Uterus (tissue), 4 donors: ENCODE measurements around the gene RNASET2. TPM values are rescaled to one million over a fixed set of nuclear protein-coding genes. Genes with fewer than 3 reads are reported as not detected.

ENCODE experiments used
- DNase-seq, 2 donors: peaks; one replicate each; pipeline ENCODE4 v3.0.0-alpha.2; 2019 to 2020
- H3K27ac ChIP-seq, 2 donors: fragments of 200-600 bp; sonication (generic); 1 replicate in 1 of 2; 2 replicates in 1 of 2; pipeline ENCODE4 v1.5.1; 2016 to 2018
- H3K27me3 ChIP-seq, 2 donors: fragments of 200-600 bp; sonication (generic); one replicate each; pipeline ENCODE4 v1.5.1; 2018 to 2019; ENCODE audit warnings: control low read depth in 1 of 2
- H3K36me3 ChIP-seq, 2 donors: fragments of 200-600 bp; sonication (generic); one replicate each; pipeline ENCODE4 v1.5.1; 2019; ENCODE audit warnings: control low read depth in 1 of 2
- H3K4me1 ChIP-seq, 2 donors: fragments of 200-600 bp; sonication (generic); one replicate each; pipeline ENCODE4 v1.5.1; 2018 to 2019; ENCODE audit warnings: control low read depth in 1 of 2
- H3K4me3 ChIP-seq, 2 donors: fragments of 200-600 bp; sonication (generic); 1 replicate in 1 of 2; 2 replicates in 1 of 2; pipeline ENCODE4 v1.5.1; 2018 to 2019; ENCODE audit warnings: mild to moderate bottlenecking in 1 of 2
- H3K9me3 ChIP-seq, 2 donors: fragments of 200-600 bp; sonication (generic); one replicate each; pipeline ENCODE4 v1.5.1; 2019; ENCODE audit warnings: control low read depth in 1 of 2
- POLR2A ChIP-seq, 2 donors: fragments of 450-650 bp; IDR thresholded peaks; one replicate each; pipeline ENCODE4 v1.6.1; 2016; ENCODE audit warnings: antibody characterized with exemption in 2 of 2, mild to moderate bottlenecking in 1 of 2, moderate library complexity in 1 of 2
- intact Hi-C: fragments of 100-400 bp; cut with DNase I; formaldehyde crosslinking; loops from one replicate; pipeline ENCODE4 v1.15.1; 2023; ENCODE audit warnings: low total_unique reads
- total RNA-seq, 4 donors: library from RNA; depleted of rRNA in 3 of 4; stranded (reverse); fragments of >200 nt in 3 of 4; gene quantifications; one replicate each; pipeline versions ENCODE4 v1.1.0 to v1.2.4, GENCODE V29; 2014 to 2023
- TF ChIP-seq, protein P1 (sequence below), 4 experiments: fragments of 200-600 bp in 2 of 4; fragments of 450-650 bp in 2 of 4; sonication (generic) in 2 of 4; IDR thresholded peaks; one replicate each; pipeline ENCODE4 v1.5.1; 2016 to 2019; ENCODE audit warnings: antibody characterized with exemption in 4 of 4, mild to moderate bottlenecking in 2 of 4, moderate library complexity in 1 of 4
- donor health status: DM: yes; HTN: yes; CAD: no.

RNASET2 gene
- total RNA-seq, 4 donors from 2014 or later = 22.0 to 184 (median 30.3) TPM

DNA sequence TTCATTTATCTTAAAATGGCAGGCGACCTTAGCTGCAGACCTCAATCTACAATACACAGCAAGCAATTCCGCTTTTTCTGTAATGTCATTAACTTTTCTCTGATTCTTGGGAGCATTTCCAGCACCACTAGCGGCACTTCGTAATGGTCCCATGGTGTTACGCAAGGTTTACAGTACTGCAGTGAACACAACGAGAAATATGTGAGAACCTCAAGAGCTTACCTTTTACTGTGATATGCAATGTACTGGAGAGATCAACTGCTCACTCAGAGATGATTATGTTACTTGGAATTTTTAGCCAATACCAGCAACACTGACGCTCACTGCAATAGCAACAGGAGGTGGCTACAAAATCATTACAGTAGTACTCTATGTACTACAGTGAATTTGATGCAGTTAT is 40.1 kb upstream of the RNASET2 start:
- Histone ChIP-seq H3K4me1 (peaks cover 0 to 10% of the 10 kb centered on the region in 2 donors), H3K27ac (no peak overlapping the region), H3K36me3 (no peaks in the 10 kb centered on the region), H3K27me3 (no peaks in the 10 kb centered on the region), H3K9me3 (no peaks in the 10 kb centered on the region), H3K4me3 (no peak overlapping the region)
- intact Hi-C loops = no loop called here
- DNase-seq = no peak
- TF ChIP-seq POLR2A (IDR thresholded peaks at IDR 0.05) = no peak

DNA sequence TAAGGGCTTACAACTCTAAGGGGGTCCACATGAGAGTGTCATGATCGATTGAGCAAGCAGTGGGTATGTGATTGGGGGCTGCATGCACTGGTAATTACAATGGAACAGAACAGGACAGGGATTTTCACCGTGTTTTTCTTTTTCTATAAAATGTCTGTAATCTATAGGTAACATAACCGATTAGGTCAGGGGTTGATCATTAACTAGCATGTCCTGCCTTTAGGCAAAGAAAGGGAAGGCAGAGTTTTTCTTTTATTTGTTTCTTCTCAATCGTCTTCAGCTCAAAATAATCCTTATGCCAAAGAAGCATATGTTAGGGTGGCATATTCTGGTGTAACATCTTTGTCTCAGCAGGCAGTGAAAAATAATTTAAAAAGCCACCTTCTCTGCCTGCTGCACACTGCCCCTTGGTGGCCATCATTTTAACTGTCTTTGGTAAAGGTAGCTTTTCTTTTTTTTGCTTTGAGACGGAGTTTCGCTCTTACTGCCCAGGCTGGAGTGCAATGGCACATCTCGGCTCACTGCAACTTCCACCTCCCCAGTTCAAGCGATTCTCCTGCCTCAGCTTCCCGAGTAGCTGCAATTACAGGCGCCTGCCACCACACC is 33.2 kb upstream of the RNASET2 start:
- H3K27ac ChIP-seq = no peak overlapping the region
- H3K27me3 ChIP-seq = no peaks in the 10 kb centered on the region
- H3K9me3 ChIP-seq = no peaks in the 10 kb centered on the region
- H3K36me3 ChIP-seq = no peaks in the 10 kb centered on the region
- no peak overlapping the region for H3K4me3 ChIP-seq
- H3K4me1 ChIP-seq = no peaks in the 10 kb centered on the region
- intact Hi-C loops = no loop called here
- no peak for DNase-seq
- TF ChIP-seq, protein P1, sequence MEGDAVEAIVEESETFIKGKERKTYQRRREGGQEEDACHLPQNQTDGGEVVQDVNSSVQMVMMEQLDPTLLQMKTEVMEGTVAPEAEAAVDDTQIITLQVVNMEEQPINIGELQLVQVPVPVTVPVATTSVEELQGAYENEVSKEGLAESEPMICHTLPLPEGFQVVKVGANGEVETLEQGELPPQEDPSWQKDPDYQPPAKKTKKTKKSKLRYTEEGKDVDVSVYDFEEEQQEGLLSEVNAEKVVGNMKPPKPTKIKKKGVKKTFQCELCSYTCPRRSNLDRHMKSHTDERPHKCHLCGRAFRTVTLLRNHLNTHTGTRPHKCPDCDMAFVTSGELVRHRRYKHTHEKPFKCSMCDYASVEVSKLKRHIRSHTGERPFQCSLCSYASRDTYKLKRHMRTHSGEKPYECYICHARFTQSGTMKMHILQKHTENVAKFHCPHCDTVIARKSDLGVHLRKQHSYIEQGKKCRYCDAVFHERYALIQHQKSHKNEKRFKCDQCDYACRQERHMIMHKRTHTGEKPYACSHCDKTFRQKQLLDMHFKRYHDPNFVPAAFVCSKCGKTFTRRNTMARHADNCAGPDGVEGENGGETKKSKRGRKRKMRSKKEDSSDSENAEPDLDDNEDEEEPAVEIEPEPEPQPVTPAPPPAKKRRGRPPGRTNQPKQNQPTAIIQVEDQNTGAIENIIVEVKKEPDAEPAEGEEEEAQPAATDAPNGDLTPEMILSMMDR (IDR thresholded peaks at IDR 0.05) = peak in 2 of 4 experiments; percentile 21 to 30
- TF ChIP-seq POLR2A (IDR thresholded peaks at IDR 0.05) = no peak

DNA sequence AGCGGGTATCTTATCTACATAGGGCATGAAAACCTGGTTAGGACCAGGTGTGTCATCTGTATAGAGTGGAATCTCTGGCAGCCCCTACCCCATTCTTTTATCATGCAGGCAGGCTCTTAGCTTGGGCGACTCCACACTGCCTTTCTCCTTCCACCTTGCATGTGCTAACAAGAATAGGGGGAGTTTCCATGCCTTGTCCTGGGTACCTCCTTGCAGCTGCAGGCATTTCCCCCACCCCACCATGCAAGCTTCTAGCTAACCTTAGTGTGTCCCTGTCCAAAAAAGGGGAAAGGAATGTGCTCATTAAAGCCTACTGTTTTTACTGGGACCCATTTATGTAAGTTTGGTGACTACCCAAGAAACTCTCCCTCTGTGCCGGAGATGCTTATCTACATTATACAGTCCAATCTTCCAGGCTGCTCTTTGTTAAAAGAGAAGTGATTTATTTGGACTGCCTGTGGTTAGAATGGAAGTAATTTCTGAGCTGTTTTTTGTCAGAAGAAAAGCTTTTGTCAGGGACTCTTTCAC is 32.4 kb upstream of the RNASET2 start:
- H3K4me1 ChIP-seq = no peaks in the 10 kb centered on the region
- H3K27me3 ChIP-seq = no peaks in the 10 kb centered on the region
- H3K27ac ChIP-seq = no peak overlapping the region
- TF ChIP-seq, protein P1 (IDR thresholded peaks at IDR 0.05) = no peak
- no peak for TF ChIP-seq POLR2A (IDR thresholded peaks at IDR 0.05)
- no peak overlapping the region for H3K4me3 ChIP-seq
- no peak for DNase-seq
- intact Hi-C loops = no loop called here
- H3K9me3 ChIP-seq = no peaks in the 10 kb centered on the region
- no peaks in the 10 kb centered on the region for H3K36me3 ChIP-seq

DNA sequence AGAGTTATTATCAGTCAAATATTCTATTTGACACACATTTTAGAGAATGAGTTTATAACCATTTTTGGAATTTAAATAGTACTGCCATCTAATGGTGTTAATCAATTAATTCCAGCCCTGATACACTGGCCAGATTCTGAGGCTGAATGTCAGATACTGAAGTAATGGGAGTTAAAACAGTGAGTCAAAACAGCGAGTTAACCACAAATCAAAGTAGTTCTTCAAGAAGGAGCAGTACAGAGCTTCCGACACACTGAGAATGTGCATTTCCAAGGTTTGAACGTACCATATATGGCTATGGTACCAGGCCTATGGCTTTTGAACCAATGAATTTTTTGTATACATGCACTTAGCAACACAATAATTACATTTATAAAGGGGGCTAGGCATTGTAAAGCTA is 31.6 kb upstream of the RNASET2 start:
- Histone ChIP-seq H3K9me3 (no peaks in the 10 kb centered on the region), H3K36me3 (no peaks in the 10 kb centered on the region), H3K27ac (no peak overlapping the region), H3K27me3 (no peaks in the 10 kb centered on the region), H3K4me1 (no peaks in the 10 kb centered on the region), H3K4me3 (no peak overlapping the region)
- intact Hi-C loops = no loop called here
- no peak for DNase-seq
- TF ChIP-seq, protein P1 (IDR thresholded peaks at IDR 0.05) = no peak

DNA sequence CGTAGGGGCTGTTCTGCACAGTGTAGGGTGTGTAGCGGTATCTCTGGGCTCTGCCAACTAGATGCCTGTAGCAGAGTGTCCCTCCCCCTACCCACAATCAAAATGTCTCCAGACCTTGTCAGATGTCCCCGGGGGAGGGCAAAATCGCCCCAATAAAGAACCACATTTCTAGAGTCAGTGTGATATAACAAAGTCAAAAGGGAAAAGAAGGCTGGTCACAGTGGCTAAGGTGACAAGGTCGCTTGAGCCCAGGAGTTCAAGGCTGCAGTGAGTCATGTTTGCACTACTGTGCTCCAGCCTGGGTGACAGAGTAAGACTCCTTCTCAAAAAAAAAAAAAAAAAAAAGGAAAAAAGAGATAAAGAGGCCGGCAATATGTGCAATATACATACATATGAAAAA is 31.1 kb upstream of the RNASET2 start:
- intact Hi-C loops = no loop called here
- H3K9me3 ChIP-seq = no peaks in the 10 kb centered on the region
- no peak for DNase-seq
- no peak overlapping the region for H3K27ac ChIP-seq
- no peaks in the 10 kb centered on the region for H3K4me1 ChIP-seq
- TF ChIP-seq, protein P1 (IDR thresholded peaks at IDR 0.05) = no peak
- no peak for TF ChIP-seq POLR2A (IDR thresholded peaks at IDR 0.05)
- no peak overlapping the region for H3K4me3 ChIP-seq
- H3K27me3 ChIP-seq = no peaks in the 10 kb centered on the region
- no peaks in the 10 kb centered on the region for H3K36me3 ChIP-seq
